GM13976 (cell line): ENCODE data around the gene SLC35D1.

Experiments used
- DNase-seq: peaks from one replicate; pipeline ENCODE4 v3.0.0; 2012; ENCODE audit warnings: low spot score
- in situ Hi-C: fragments of 300-500 bp; cut with MboI; formaldehyde crosslinking; loops from one replicate; pipeline ENCODE4 v1.12.0; 2022; ENCODE audit warnings: low sequenced_read_pairs, mixed read lengths, inconsistent platforms; ENCODE audit not compliant: unreplicated experiment
- TF ChIP-seq, protein P1 (sequence below): IDR thresholded peaks from 2 replicates; pipeline ENCODE4 v1.5.1; 2012; ENCODE audit warnings: borderline replicate concordance, mild to moderate bottlenecking; ENCODE audit not compliant: insufficient read depth; ENCODE audit errors: extremely low read depth, missing control alignments, control extremely low read depth

Gene SLC35D1

DNA sequence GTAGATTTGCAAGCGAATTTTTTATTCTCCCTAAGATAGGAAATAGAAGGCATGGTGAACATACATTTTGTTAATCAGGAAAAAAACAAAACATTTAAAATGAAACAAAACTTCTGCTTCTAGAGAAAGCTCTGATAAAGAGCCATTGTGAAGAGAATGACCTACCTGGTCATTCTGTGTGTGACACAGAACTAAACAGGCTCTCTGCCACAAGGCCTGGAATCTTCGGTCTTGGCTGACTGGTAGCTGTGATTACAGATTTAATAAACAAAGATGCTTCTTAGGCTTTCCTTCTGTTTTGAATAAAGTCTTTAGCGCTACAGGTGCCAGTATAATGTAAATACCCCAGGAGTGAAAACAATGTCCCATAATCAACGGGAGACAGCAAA, 22.1 kb downstream of the SLC35D1 start:
- no peak for DNase-seq
- in situ Hi-C loops = no loop called here
- TF ChIP-seq, protein P1, sequence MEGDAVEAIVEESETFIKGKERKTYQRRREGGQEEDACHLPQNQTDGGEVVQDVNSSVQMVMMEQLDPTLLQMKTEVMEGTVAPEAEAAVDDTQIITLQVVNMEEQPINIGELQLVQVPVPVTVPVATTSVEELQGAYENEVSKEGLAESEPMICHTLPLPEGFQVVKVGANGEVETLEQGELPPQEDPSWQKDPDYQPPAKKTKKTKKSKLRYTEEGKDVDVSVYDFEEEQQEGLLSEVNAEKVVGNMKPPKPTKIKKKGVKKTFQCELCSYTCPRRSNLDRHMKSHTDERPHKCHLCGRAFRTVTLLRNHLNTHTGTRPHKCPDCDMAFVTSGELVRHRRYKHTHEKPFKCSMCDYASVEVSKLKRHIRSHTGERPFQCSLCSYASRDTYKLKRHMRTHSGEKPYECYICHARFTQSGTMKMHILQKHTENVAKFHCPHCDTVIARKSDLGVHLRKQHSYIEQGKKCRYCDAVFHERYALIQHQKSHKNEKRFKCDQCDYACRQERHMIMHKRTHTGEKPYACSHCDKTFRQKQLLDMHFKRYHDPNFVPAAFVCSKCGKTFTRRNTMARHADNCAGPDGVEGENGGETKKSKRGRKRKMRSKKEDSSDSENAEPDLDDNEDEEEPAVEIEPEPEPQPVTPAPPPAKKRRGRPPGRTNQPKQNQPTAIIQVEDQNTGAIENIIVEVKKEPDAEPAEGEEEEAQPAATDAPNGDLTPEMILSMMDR = no peak

DNA sequence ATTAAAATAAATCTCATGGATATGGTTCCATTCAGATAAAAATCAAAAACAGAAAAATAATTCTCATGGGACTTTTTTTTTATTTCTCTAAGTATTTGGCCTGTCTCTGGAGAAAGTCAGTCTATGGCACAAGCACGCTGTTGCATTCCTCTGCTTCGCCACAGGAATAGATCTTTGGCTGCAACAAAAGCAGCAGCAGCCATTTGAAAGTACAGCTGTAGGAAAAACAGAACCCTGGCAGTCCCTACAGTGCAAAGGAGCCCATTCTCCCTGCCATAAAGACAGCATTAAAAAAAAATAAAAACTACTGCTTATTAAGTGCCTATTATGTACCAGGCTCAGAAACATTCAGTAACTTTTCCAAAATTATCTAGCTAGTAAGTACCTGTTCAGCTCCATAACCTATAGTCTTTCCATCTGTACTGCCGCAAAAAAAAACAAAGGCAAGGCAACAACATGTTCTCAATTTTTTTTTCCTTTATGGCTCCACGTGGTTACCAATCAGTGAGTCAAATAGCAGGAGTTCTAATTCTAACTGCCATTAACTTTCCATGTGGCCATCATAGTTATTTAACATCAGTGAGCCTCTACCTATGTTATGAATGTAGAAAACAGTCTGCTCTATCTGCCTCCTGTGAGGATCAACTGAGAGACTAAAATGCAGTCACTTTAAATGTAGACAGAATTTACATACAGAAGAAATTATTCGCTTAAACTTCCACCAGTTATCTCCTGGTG, 22.7 kb downstream of the SLC35D1 start:
- TF ChIP-seq, protein P1 = no peak
- in situ Hi-C loops = no loop called here
- DNase-seq = no peak

DNA sequence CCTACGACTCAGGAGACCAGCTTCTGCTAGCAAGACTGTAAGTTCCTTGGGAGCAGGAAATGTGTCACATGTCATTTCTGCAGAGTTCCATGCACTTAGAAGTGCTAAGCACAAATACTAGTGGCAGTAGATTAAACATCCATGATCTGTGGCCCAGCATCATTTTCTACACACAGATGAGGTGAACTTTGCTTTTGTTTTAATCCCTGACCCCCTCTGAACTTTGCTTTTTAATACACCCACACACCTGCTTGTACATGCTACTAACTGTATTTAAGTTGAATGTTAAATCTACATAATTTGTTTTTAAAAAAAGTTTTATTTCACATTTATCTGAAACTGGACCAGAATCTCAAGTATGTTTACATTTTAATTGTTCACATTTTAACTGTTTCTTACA, 24.5 kb downstream of the SLC35D1 start:
- in situ Hi-C loops = no loop called here
- TF ChIP-seq, protein P1 = no peak
- no peak for DNase-seq

DNA sequence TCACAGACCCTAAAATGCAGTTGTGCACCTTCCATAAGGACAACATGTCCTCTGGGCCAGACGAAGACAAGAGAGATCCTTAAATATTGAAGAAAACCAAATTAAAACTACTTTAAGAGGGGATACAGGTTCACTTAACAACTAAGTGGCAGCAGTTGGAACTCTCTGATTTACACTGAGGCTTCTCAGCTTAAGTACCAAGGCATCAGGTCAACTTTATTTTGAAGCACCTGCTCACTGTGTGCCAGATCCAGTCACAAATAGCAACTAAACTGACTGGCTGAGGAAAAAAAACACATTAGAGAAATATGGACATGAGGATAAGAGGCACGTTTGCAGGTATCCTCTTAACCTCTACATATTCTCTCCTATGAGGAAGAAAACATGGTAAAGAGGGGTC, 33.2 kb downstream of the SLC35D1 start:
- DNase-seq = no peak
- in situ Hi-C loops = loop anchor here (25.0 kb wide), 1 partner anchor 467 kb away; no protein-coding TSS in a partner anchor
- TF ChIP-seq, protein P1 = no peak

DNA sequence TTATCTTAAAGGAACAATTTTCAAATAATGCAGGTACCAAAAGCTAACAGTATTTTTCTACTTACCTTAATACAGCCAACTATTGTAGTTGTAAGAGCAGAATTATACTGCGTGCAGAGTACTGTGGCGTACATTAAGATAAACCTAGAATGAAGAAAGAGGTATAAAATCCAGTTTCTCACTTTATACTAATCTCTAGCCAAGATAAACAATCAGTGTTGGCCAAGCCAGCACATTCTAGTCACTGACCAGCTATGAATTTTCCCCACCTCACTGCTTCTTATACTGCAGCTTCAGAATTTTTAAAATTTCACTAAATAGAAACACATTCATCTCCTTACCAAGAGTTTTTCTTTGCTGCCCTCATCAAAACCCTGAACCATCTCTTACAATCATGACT, 33.6 kb downstream of the SLC35D1 start:
- DNase-seq = no peak
- TF ChIP-seq, protein P1 = no peak
- in situ Hi-C loops = loop anchor here (25.0 kb wide), 1 partner anchor 467 kb away; no protein-coding TSS in a partner anchor

DNA sequence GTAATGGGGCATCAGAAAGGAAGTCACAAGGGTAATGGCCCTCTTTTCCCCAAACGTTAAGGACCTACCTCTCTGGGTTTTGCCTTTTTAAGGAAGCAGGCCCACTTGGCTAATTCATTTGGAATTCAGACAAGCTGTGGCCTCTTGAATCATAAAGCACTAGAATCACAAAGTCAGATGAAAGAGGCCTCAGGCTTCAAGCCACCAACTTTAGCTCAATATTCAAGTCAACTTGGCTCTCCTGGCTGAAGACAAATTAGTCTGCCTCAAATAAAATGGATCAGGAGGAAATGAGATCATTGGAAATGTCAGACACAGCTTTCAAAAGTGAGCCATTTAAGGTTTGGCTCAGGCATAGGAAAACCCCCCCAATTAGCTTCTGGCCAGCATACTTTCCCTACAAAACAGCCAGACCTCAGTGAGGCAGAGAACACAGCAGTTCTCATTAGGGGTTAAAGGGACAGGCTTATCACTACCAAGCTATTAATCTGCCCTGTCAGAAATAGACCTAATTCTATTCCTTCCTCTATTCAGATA, 34.3 kb downstream of the SLC35D1 start:
- in situ Hi-C loops = loop anchor here (25.0 kb wide), 1 partner anchor 468 kb away; no protein-coding TSS in a partner anchor
- DNase-seq = no peak
- TF ChIP-seq, protein P1 = no peak

DNA sequence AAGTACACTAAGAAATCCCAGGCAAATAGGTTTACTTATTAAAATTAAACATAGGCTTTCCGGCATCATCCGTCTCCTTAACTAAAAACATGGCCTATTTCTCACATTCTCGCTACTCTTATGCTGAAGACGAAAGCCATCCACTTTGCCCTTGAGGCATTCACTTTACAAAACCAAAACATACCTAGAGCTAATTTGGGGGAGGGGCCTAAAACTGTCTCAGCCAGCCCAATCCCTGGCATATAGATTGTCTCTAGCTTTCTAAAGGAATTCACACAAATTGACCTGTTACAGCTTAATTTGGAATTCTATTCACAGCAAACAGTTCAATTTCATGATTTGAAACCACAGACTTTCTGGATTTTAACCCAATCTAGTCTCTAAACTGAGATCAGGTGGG, 34.8 kb downstream of the SLC35D1 start:
- DNase-seq = no peak
- in situ Hi-C loops = loop anchor here (25.0 kb wide), 1 partner anchor 468 kb away; no protein-coding TSS in a partner anchor
- TF ChIP-seq, protein P1 = no peak
